HCT116 (cell line): ENCODE results near the gene RMI2. TPM values are rescaled to one million over a fixed set of nuclear protein-coding genes. Genes with fewer than 3 reads are reported as not detected.
"Not testable (repeated sequence)": the region's sequence is repeated elsewhere in the genome, so short reads cannot be mapped to it uniquely, and the experiment has no call there.

Source experiments
- ATAC-seq: fragments of 200-7000 bp; cut with Tn5 transposase; 2 replicates; pipeline ENCODE4 v1.9.1; 2020; ENCODE audit warnings: mild to moderate bottlenecking, moderate library complexity
- BruUV-seq: library from RNA; stranded (reverse); fragments of 400-500 nt; replicated peaks from 2 replicates; lab custom pipeline; 2021; lab: Mats Ljungman, UMichigan
- CTCF ChIA-PET: fragments of 300-600 bp; sonication (Branson Sonifier 250); formaldehyde crosslinking; loops from one replicate; lab custom pipeline; 2021; ENCODE audit warnings: antibody characterized with exemption; lab: Charles Lee
- POLR2A ChIA-PET: fragments of 300-600, 350-600 bp; sonication (Branson Sonifier 250); formaldehyde crosslinking; loops from one replicate; lab custom pipeline; 2021; ENCODE audit warnings: antibody characterized with exemption; lab: Charles Lee
- RAD21 ChIA-PET, 2 experiments: fragments of 300-600 bp; sonication (Branson Sonifier 250); formaldehyde crosslinking; loops; one replicate each; lab custom pipeline; 2023; ENCODE audit warnings: low total read pairs in 2 of 2; ENCODE audit not compliant: uncharacterized antibody in 2 of 2, unreplicated experiment in 2 of 2, low non-redundant PET in 1 of 2; lab: Charles Lee
- DNase-seq: peaks from one replicate; pipeline ENCODE4 v3.0.0-alpha.2; 2010; ENCODE audit warnings: low read depth, low spot score
- H2AFZ ChIP-seq: fragments of 200-600 bp; shearing (Covaris generic), sonication (generic); 2 replicates; pipeline ENCODE4 v1.6.1; 2017; ENCODE audit warnings: low read depth, mixed run types, mixed read lengths, antibody characterized with exemption, low read length; ENCODE audit not compliant: poor library complexity, severe bottlenecking
- H3K27ac ChIP-seq: 2 replicates; pipeline ENCODE4 v1.5.1; 2012; ENCODE audit warnings: low read depth, low read length
- H3K27me3 ChIP-seq: fragments of 200-600 bp; sonication (generic); 2 replicates; pipeline ENCODE4 v1.6.1; 2016; ENCODE audit warnings: mixed run types, low read length, mixed read lengths; ENCODE audit not compliant: insufficient read depth
- H3K36me3 ChIP-seq, 2 experiments: fragments of 200-500 bp in 1 of 2; fragments of 200-600 bp in 1 of 2; sonication (Bioruptor generic) in 1 of 2; sonication (generic) in 1 of 2; 2 replicates each; pipeline versions ENCODE4 v1.5.1 to v1.6.1; 2014 to 2016; ENCODE audit warnings: low read length in 2 of 2, inconsistent platforms in 1 of 2, mixed read lengths in 1 of 2, mixed run types in 1 of 2; ENCODE audit not compliant: insufficient read depth in 2 of 2, control insufficient read depth in 1 of 2
- H3K4me1 ChIP-seq, 2 experiments: fragments of 200-600 bp in 1 of 2; sonication (generic) in 1 of 2; 2 replicates each; pipeline versions ENCODE4 v1.5.1 to v1.6.1; 2012 to 2017; ENCODE audit warnings: low read length in 2 of 2, inconsistent platforms in 1 of 2, mild to moderate bottlenecking in 1 of 2, mixed read lengths in 1 of 2, mixed run types in 1 of 2, moderate library complexity in 1 of 2; ENCODE audit not compliant: insufficient read depth in 2 of 2, control insufficient read depth in 1 of 2
- H3K4me2 ChIP-seq: fragments of 200-600 bp; sonication (generic); 2 replicates; pipeline ENCODE4 v1.6.1; 2017; ENCODE audit warnings: mixed run types, low read length, mixed read lengths
- H3K4me3 ChIP-seq, 2 experiments: fragments of 200-600 bp in 1 of 2; sonication (generic) in 1 of 2; replicated peaks in 1 of 2; 2 replicates each; pipeline ENCODE4 v1.5.1; 2011 to 2016; ENCODE audit warnings: low read length in 2 of 2, control low read depth in 1 of 2, low read depth in 1 of 2, mild to moderate bottlenecking in 1 of 2, mixed read lengths in 1 of 2, mixed run types in 1 of 2
- H3K79me2 ChIP-seq: fragments of 200-600 bp; sonication (generic); 2 replicates; pipeline ENCODE4 v1.6.1; 2017; ENCODE audit warnings: mild to moderate bottlenecking, mixed run types, low read length, moderate library complexity, mixed read lengths; ENCODE audit not compliant: insufficient read depth
- H3K9ac ChIP-seq: fragments of 200-600 bp; sonication (generic); 2 replicates; pipeline ENCODE4 v1.6.1; 2016; ENCODE audit warnings: low read length, mixed read lengths
- H3K9me2 ChIP-seq: fragments of 200-600 bp; sonication (generic), shearing (Covaris generic); 2 replicates; pipeline ENCODE4 v1.6.1; 2017; ENCODE audit warnings: mixed run types, mild to moderate bottlenecking, moderate library complexity; ENCODE audit not compliant: insufficient read depth
- H3K9me3 ChIP-seq, 2 experiments: fragments of 200-500 bp in 1 of 2; fragments of 200-600 bp in 1 of 2; sonication (Bioruptor generic) in 1 of 2; sonication (generic) in 1 of 2; 2 replicates each; pipeline ENCODE4 v1.6.1; 2014 to 2017; ENCODE audit warnings: low read length in 2 of 2, mixed read lengths in 2 of 2, inconsistent platforms in 1 of 2, low read depth in 1 of 2, mild to moderate bottlenecking in 1 of 2, mixed run types in 1 of 2, moderate library complexity in 1 of 2; ENCODE audit not compliant: control insufficient read depth in 1 of 2, insufficient read depth in 1 of 2
- H4K20me1 ChIP-seq: fragments of 200-600 bp; sonication (generic), shearing (Covaris generic); 2 replicates; pipeline ENCODE4 v1.6.1; 2017; ENCODE audit warnings: mixed run types, mild to moderate bottlenecking, moderate library complexity; ENCODE audit not compliant: insufficient read depth
- CBX3 ChIP-seq: IDR thresholded peaks from 2 replicates; pipeline ENCODE4 v1.6.1; 2012; ENCODE audit warnings: low read depth
- EGR1 ChIP-seq: IDR thresholded peaks from 2 replicates; pipeline ENCODE4 v1.6.1; 2012; ENCODE audit warnings: low read depth
- ELF1 ChIP-seq: IDR thresholded peaks from 2 replicates; pipeline ENCODE4 v1.6.1; 2012; ENCODE audit warnings: low read depth, borderline replicate concordance
- EZH2phosphoT487 ChIP-seq: fragments of 200-600 bp; IDR thresholded peaks from 2 replicates; pipeline ENCODE4 v1.6.1; 2018; ENCODE audit warnings: antibody characterized with exemption, borderline replicate concordance
- JUND ChIP-seq: IDR thresholded peaks from 2 replicates; pipeline ENCODE4 v1.6.1; 2012
- POLR2A ChIP-seq: IDR thresholded peaks from 2 replicates; pipeline ENCODE4 v1.7.0; 2011; ENCODE audit warnings: borderline replicate concordance; ENCODE audit not compliant: insufficient read depth, insufficient read length; ENCODE audit errors: extremely low read depth
- POLR2AphosphoS5 ChIP-seq: IDR thresholded peaks from 2 replicates; pipeline ENCODE4 v1.6.1; 2011; ENCODE audit warnings: mild to moderate bottlenecking, low read depth, low read length, moderate library complexity
- REST ChIP-seq: IDR thresholded peaks from 2 replicates; pipeline ENCODE4 v1.6.1; 2012; ENCODE audit warnings: low read depth
- SIN3A ChIP-seq: IDR thresholded peaks from 2 replicates; pipeline ENCODE4 v1.6.1; 2012; ENCODE audit warnings: low read depth
- SP1 ChIP-seq: IDR thresholded peaks from 2 replicates; pipeline ENCODE4 v1.6.1; 2012; ENCODE audit warnings: low read depth
- YY1 ChIP-seq: IDR thresholded peaks from 2 replicates; pipeline ENCODE4 v1.6.1; 2011; ENCODE audit warnings: low read length, low read depth, moderate library complexity, mild to moderate bottlenecking; ENCODE audit not compliant: insufficient replicate concordance; ENCODE audit errors: extremely low read depth
- ZFX ChIP-seq: fragments of 450-650 bp; IDR thresholded peaks from 2 replicates; pipeline ENCODE4 v1.6.1; 2017
- ZNF274 ChIP-seq: fragments of 200-500 bp; sonication (Bioruptor generic); IDR thresholded peaks from 2 replicates; pipeline ENCODE4 v1.6.1; 2014; ENCODE audit warnings: mild to moderate bottlenecking, low read depth, low read length, inconsistent platforms
- intact Hi-C: fragments of 100-400 bp; cut with micrococcal nuclease; formaldehyde crosslinking; loops from 2 replicates; pipeline ENCODE4 v1.10.0; 2022
- total RNA-seq: library from RNA; stranded (reverse); gene quantifications from one replicate; pipeline ENCODE4 v1.2.1, GENCODE V29; 2021; ENCODE audit not compliant: unreplicated experiment
- TF ChIP-seq, protein P1 (sequence below): IDR thresholded peaks from 2 replicates; pipeline ENCODE4 v1.6.1; 2011; ENCODE audit warnings: mild to moderate bottlenecking, low read length, moderate library complexity; ENCODE audit not compliant: insufficient replicate concordance; ENCODE audit errors: extremely low read depth
- TF ChIP-seq, protein P2 (sequence below): IDR thresholded peaks from 2 replicates; pipeline ENCODE4 v1.6.1; 2012

The RMI2 gene
- total RNA-seq, 1 experiment from 2014 or later: 19.9 TPM

GRCh38 chr16:11298143-11298900 is 46.9 kb upstream of the RMI2 start:
- no peaks in the 10 kb centered on the region for H3K9me3 ChIP-seq
- no peaks in the 10 kb centered on the region for H4K20me1 ChIP-seq
- H3K27ac ChIP-seq: no peak overlapping the region
- ATAC-seq (no peak), DNase-seq (no peak)
- TF ChIP-seq SIN3A (no peak), POLR2AphosphoS5 (no peak), REST (no peak), CBX3 (no peak), POLR2A (no peak), ELF1 (no peak), YY1 (no peak), EGR1 (no peak), SP1 (no peak), ZNF274 (no peak), JUND (no peak), EZH2phosphoT487 (no peak), ZFX (no peak)
- TF ChIP-seq, protein P1, sequence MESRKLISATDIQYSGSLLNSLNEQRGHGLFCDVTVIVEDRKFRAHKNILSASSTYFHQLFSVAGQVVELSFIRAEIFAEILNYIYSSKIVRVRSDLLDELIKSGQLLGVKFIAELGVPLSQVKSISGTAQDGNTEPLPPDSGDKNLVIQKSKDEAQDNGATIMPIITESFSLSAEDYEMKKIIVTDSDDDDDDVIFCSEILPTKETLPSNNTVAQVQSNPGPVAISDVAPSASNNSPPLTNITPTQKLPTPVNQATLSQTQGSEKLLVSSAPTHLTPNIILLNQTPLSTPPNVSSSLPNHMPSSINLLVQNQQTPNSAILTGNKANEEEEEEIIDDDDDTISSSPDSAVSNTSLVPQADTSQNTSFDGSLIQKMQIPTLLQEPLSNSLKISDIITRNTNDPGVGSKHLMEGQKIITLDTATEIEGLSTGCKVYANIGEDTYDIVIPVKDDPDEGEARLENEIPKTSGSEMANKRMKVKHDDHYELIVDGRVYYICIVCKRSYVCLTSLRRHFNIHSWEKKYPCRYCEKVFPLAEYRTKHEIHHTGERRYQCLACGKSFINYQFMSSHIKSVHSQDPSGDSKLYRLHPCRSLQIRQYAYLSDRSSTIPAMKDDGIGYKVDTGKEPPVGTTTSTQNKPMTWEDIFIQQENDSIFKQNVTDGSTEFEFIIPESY: no peak
- TF ChIP-seq, protein P2, sequence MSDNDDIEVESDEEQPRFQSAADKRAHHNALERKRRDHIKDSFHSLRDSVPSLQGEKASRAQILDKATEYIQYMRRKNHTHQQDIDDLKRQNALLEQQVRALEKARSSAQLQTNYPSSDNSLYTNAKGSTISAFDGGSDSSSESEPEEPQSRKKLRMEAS: no peak
- no peak overlapping the region for H3K4me3 ChIP-seq
- ChIA-PET POLR2A (no interaction called here), CTCF (interaction anchor here (0.8 kb wide), 1 partner anchor 327 kb away, joined by 3 read pairs; no protein-coding TSS in a partner anchor), RAD21 (no interaction called here)
- no peak overlapping the region for H3K4me2 ChIP-seq
- H2AFZ ChIP-seq: no peak overlapping the region
- no TSS peak for BruUV-seq
- H3K9me2 ChIP-seq: no peaks in the 10 kb centered on the region
- intact Hi-C loops: no loop called here
- no peaks in the 10 kb centered on the region for H3K79me2 ChIP-seq
- no peaks in the 10 kb centered on the region for H3K27me3 ChIP-seq
- H3K36me3 ChIP-seq: no peaks in the 10 kb centered on the region
- H3K9ac ChIP-seq: no peak overlapping the region
- no peaks in the 10 kb centered on the region for H3K4me1 ChIP-seq

DNA sequence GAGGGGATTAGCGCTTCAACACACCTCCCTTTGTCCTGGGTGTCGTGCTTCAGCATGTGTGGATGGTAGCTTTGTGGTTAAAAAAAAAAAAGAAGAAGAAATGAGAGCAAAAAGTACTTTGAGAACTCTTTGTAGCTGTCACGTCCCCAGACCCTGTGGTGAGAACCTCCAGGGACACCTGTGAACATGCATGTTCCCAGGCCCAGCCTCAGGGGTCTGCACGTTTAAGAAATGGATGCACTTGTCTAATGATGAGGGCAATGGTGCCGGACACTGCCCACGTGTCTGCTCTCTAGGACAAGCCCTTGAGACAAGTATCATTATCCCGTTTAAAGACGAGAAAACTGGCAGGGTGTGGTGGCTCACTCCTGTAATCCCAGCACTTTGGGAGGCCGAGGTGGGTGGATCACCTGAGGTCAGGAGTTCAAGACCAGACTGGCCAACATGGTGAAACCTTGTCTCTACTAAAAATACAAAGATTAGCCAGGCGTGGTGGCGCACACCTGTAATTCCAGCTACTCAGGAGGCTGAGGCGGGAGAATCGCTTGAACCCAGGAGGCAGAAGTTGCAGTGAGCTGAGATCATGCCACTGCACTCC is 46.2 kb upstream of the RMI2 start:
- H2AFZ ChIP-seq, H3K79me2 ChIP-seq, H3K4me3 ChIP-seq, BruUV-seq, H3K4me1 ChIP-seq, ATAC-seq, H3K27me3 ChIP-seq, DNase-seq, H4K20me1 ChIP-seq, H3K36me3 ChIP-seq, CTCF ChIA-PET, H3K27ac ChIP-seq, H3K9ac ChIP-seq, intact Hi-C loops, POLR2A ChIA-PET, H3K4me2 ChIP-seq, H3K9me2 ChIP-seq, RAD21 ChIA-PET, H3K9me3 ChIP-seq: not testable (repeated sequence)
